Mucosa of descending colon (tissue), 3 donors: ENCODE data around the gene POU2AF2. TPM values are rescaled to one million over a fixed set of nuclear protein-coding genes. Genes with fewer than 3 reads are reported as not detected.

ENCODE experiments used
- ATAC-seq: fragments of 200-7000 bp; cut with Tn5 transposase; one replicate; pipeline ENCODE4 v1.9.1; 2020; ENCODE audit warnings: mild to moderate bottlenecking, moderate library complexity
- DNase-seq, 3 donors: peaks; one replicate each; pipeline ENCODE4 v3.0.0-alpha.2; 2020
- H3K36me3 ChIP-seq: fragments of 200-600 bp; one replicate; pipeline ENCODE4 v1.8.0; 2021; ENCODE audit warnings: low read depth, mild to moderate bottlenecking
- H3K4me1 ChIP-seq: fragments of 200-600 bp; one replicate; pipeline ENCODE4 v1.8.0; 2021; ENCODE audit warnings: low read depth, mild to moderate bottlenecking
- H3K4me3 ChIP-seq: fragments of 200-600 bp; one replicate; pipeline ENCODE4 v1.8.0; 2021; ENCODE audit warnings: mild to moderate bottlenecking
- H3K9me3 ChIP-seq: fragments of 200-600 bp; one replicate; pipeline ENCODE4 v1.8.0; 2021; ENCODE audit warnings: mild to moderate bottlenecking
- intact Hi-C, 2 donors: fragments of 100-400 bp; cut with DNase I in 1 of 2; cut with micrococcal nuclease in 1 of 2; formaldehyde crosslinking; loops; one replicate each; pipeline versions ENCODE4 v1.11.0 to v1.11.1; 2022; cut with DNase I, micrococcal nuclease
- total RNA-seq, 3 donors: library from RNA; stranded (reverse); fragmentation: NEBNext Ultra II Directional in 2 of 3; extraction: Animal tissue kit (Norgen Biotek cat#: 25700) in 2 of 3; gene quantifications; one replicate each; pipeline versions ENCODE4 v1.2.1 to v1.2.4, GENCODE V29; 2021 to 2023
- TF ChIP-seq, protein P1 (sequence below): fragments of 200-600 bp; IDR thresholded peaks from one replicate; pipeline ENCODE4 v1.8.0; 2022; ENCODE audit warnings: antibody characterized with exemption, mild to moderate bottlenecking
- donor health status: DM: no; HTN: no; CAD: no; lungs with moderate emphysema.
- donor health status: DM: no; HTN: no; CAD: no.
- donor health status: DM: no; HTN: yes; CAD: no.

The POU2AF2 gene
- total RNA-seq, 3 donors from 2014 or later, result 1.0 to 2.1 (median 2.1) TPM

DNA sequence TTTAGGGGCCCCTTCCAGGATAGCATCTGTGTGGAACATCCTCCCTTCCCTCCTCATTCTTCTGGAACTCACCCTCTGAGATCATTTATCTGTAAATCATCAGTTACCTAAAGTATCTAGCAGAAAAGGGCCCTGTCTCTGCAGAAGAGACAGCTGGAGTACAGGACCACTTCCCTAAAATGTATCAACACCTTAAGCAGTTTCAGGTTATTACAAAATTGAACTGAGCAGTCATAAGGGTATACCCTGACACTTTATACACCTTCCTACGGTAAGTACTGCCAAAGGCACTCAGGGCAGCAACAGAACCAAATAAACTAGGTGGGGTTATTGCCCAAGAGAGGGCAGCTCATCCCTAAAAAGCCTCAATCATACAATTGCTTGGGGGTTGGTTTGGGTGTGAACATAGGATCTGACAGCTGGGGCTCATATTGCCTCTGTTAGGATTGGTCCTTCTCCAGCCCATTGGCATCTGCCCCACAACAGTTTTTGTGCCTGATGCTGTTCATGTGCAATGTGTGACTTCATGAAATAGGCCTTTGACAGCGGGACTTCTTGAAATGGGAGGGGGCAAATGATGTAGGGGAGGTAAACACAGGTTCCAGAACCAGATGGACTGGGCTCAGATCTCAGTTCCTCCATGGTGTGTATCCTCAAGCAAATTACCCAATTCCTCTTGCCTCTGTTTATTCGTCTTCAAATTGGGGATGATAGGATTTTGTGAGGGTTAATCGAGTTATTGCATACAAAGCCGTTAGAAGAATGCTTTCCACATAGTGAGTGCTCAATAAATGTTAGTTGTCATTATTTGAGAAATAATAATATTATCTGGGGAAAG is 55.7 kb downstream of the POU2AF2 start:
- peak in 2 of 3 donors; percentile 46 to 51 for DNase-seq
- Histone ChIP-seq H3K4me3 (no peak overlapping the region), H3K36me3 (no peaks in the 10 kb centered on the region), H3K9me3 (no peaks in the 10 kb centered on the region), H3K4me1 (peaks cover 35% of the 10 kb centered on the region)
- intact Hi-C loops, result no loop called here
- no peak for ATAC-seq
- TF ChIP-seq, protein P1, sequence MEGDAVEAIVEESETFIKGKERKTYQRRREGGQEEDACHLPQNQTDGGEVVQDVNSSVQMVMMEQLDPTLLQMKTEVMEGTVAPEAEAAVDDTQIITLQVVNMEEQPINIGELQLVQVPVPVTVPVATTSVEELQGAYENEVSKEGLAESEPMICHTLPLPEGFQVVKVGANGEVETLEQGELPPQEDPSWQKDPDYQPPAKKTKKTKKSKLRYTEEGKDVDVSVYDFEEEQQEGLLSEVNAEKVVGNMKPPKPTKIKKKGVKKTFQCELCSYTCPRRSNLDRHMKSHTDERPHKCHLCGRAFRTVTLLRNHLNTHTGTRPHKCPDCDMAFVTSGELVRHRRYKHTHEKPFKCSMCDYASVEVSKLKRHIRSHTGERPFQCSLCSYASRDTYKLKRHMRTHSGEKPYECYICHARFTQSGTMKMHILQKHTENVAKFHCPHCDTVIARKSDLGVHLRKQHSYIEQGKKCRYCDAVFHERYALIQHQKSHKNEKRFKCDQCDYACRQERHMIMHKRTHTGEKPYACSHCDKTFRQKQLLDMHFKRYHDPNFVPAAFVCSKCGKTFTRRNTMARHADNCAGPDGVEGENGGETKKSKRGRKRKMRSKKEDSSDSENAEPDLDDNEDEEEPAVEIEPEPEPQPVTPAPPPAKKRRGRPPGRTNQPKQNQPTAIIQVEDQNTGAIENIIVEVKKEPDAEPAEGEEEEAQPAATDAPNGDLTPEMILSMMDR, result no peak

DNA sequence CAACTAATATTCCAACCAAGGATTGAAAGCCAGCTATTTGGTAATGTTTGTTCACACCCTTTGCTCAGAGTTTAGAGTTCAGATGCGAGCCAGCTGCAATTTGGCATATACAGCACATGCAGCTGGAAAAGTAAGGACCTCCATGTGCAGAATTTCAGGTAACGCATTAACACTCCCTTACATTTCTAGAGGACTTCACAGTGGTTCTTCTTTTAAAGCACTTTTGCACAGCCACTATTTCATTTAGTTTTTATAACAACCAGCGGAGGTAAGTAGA is 56.3 kb downstream of the POU2AF2 start:
- H3K4me1 ChIP-seq, result peaks cover 35% of the 10 kb centered on the region
- H3K9me3 ChIP-seq, result no peaks in the 10 kb centered on the region
- TF ChIP-seq, protein P1, result no peak
- H3K36me3 ChIP-seq, result no peaks in the 10 kb centered on the region
- intact Hi-C loops, result no loop called here
- DNase-seq, result no peak
- H3K4me3 ChIP-seq, result no peak overlapping the region
- ATAC-seq, result no peak

DNA sequence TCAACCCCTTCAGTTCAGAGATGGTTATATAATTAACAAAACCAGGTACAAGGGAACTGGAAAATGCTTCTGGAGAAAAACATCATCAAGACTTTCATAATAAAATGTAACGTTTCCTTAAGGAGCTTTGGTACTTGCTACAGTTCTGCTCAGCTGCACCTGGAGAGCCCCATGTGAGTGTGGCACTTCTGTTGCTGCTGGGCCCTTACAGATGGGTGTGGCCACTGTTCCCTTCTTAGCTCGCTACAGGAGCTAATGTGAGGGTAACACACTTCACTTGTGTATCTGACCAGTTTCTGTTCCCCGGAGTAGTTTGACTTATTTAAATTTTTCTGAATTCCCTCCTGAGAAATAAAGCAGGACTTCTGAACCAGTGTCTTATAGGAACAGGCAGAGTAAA is 56.8 kb downstream of the POU2AF2 start:
- H3K9me3 ChIP-seq, result no peaks in the 10 kb centered on the region
- TF ChIP-seq, protein P1, result no peak
- DNase-seq (peak; percentile 62 to 65 (median 64)), ATAC-seq (peak; percentile 53)
- intact Hi-C loops, result no loop called here
- no peak overlapping the region for H3K4me3 ChIP-seq
- H3K36me3 ChIP-seq, result no peaks in the 10 kb centered on the region
- peaks cover 35% of the 10 kb centered on the region for H3K4me1 ChIP-seq

DNA sequence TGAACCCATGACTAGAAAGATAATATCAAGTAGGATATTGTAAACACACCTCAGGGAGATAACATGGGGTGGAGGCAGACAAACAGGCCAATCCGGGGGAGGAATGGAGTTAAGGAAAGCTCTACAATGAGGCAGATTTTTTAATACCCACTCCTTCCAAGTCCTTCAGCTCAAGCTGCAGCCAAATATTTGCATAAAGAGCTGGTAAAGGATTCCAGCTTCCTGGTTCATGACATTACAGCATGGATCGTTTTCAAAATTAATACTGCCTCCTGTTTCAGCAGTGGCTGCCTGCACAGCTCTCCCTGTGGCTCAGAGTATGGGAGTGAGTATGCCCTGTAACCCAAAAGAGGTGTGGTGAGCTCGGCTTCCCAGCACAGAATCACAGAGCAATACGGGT is 57.9 kb downstream of the POU2AF2 start:
- Histone ChIP-seq H3K4me3 (no peak overlapping the region), H3K9me3 (no peaks in the 10 kb centered on the region), H3K4me1 (peaks cover 32% of the 10 kb centered on the region), H3K36me3 (no peaks in the 10 kb centered on the region)
- TF ChIP-seq, protein P1, result no peak
- ATAC-seq (peak; percentile 64), DNase-seq (peak; percentile 48 to 64 (median 56))
- intact Hi-C loops, result no loop called here

DNA sequence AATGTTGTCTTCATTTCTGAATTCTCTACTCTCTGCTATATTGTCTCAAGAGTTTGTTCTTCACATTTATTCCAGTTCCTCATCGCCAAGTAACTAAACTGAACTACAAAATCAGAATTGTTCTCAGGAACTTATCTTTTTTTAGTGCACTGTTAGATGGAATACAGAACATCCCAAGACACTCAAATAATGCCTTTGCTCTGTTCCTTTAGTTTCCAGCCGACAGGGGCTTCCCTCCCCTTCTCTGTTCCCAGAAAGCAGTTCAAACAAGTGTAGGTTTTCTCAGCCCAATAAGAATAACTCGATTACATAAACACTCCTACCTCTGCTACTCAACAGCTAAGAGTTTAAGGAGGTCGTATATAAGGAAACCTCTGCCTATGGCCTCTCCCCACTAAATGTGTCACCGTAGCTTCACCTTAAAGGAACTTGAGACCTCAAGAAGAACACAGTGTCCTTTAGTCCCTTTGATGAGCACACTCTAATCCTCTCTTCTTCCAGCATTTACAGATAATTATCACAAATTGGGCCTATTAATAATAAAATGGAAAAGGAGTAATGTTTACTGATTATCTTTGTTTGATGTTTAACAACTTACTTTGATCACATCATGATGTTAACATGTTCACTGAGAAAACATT is 59.8 kb downstream of the POU2AF2 start:
- intact Hi-C loops, result no loop called here
- H3K4me3 ChIP-seq, result no peak overlapping the region
- TF ChIP-seq, protein P1, result no peak
- DNase-seq, result no peak
- no peaks in the 10 kb centered on the region for H3K9me3 ChIP-seq
- no peaks in the 10 kb centered on the region for H3K36me3 ChIP-seq
- peaks cover 35% of the 10 kb centered on the region for H3K4me1 ChIP-seq
- no peak for ATAC-seq
